ENCODE results near the gene LMF1. TPM values are rescaled to one million over a fixed set of nuclear protein-coding genes. Genes with fewer than 3 reads are reported as not detected.

LMF1 gene
- polyA plus RNA-seq, 3 donors, result 5.9 to 14.7 (median 10.6) TPM

DNA sequence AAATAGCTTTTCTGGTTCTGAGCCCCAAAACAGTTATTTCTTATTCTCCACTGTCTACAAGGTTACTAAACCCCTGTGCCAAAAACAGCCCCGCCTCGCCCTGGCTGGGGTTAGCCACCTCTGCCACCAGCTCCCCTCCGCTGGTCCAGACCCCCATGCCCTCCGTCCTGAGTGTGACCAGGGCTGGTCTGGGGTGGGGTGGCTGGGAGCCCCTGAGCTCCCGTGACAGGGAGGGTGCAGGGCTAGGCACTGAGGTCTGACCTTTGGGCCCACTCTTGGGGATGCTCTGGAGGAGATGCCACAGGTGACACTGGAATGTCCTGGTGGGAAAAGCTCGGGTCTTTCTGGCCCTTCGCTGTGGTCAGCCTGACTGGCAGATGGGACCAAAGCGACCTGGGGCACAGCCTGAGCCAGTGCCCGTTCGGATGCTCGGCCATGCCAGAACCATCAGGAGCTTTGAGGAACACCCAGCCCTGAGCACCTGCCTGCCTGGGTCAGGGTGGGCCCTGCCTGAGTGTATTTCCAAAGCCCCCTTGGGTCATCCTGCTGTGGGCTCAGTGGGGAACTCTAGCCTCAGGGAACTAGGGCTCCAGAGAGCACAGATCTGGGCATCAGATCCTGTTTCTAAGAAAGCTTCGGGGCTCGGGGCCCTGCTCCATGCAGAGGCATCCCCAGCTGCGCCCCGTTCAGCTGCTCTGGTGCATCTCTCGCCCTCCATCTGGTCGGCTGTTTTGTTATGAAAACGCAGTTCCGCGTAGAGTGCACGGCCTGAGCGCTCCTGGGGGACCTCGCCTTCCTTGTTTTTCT, 98.1 kb downstream of the LMF1 start:
- no peaks in the 10 kb centered on the region for H3K27me3 ChIP-seq (ENCODE audit: control insufficient read depth in 2 of 2, insufficient read depth in 2 of 2, low read length in 2 of 2)
- H4K20me1 ChIP-seq (ENCODE audit: insufficient read depth, low read length), result no peaks in the 10 kb centered on the region
- TF ChIP-seq CTCF (IDR thresholded peaks at IDR 0.05), result no peak
- H3K9me3 Mint-ChIP-seq, result peaks cover 0 to 3% (median 0%) of the 10 kb centered on the region in 7 donors
- no peaks in the 10 kb centered on the region for H3K79me2 ChIP-seq (ENCODE audit: insufficient read depth, low read length)
- H3K9ac ChIP-seq (ENCODE audit: insufficient read depth, low read length, poor library complexity, severe bottlenecking), result no peak overlapping the region
- no peak for DNase-seq
- no peak overlapping the region for H3K4me3 ChIP-seq (replicated peaks in 1 of 3; ENCODE audit: low read depth in 2 of 3, low read length in 3 of 3)
- peaks cover 0 to 5% of the 10 kb centered on the region in 2 donors for H3K36me3 Mint-ChIP-seq
- intact Hi-C loops (cut with micrococcal nuclease), result no loop called here
- no peak overlapping the region for H3K4me2 ChIP-seq (replicated peaks; ENCODE audit: extremely low read depth, low read length, poor library complexity, severe bottlenecking)
- peaks cover 0 to 2% (median 1%) of the 10 kb centered on the region in 3 donors for H3K27me3 Mint-ChIP-seq (ENCODE audit: low read depth in 3 of 3)
- no peak overlapping the region for H2AFZ ChIP-seq (ENCODE audit: insufficient read depth, low read depth, low read length, poor library complexity, severe bottlenecking)
- H3K27ac Mint-ChIP-seq, result no peak overlapping the region
- peaks cover 10% of the 10 kb centered on the region for H3K4me1 Mint-ChIP-seq
- H3K9me3 ChIP-seq (replicated peaks in 1 of 2; ENCODE audit: control insufficient read depth in 1 of 2, insufficient read depth in 1 of 2, low read length in 2 of 2), result no peaks in the 10 kb centered on the region
- H3K27ac ChIP-seq (ENCODE audit: low read depth in 1 of 2, low read length in 2 of 2), result no peak overlapping the region
- H3K4me3 Mint-ChIP-seq, result no peak overlapping the region
- no peaks in the 10 kb centered on the region for H3K36me3 ChIP-seq (replicated peaks in 1 of 2; ENCODE audit: control insufficient read depth in 1 of 2, insufficient read depth in 2 of 2, low read length in 2 of 2)
- WGBS (ENCODE audit: insufficient coverage), result 98% methylated on average over 19 of the region's 23 CpGs
- H3K4me1 ChIP-seq (ENCODE audit: control insufficient read depth in 1 of 2, insufficient read depth in 2 of 2, low read length in 2 of 2), result peaks cover 7 to 11% of the 10 kb centered on the region in 2 donors

DNA sequence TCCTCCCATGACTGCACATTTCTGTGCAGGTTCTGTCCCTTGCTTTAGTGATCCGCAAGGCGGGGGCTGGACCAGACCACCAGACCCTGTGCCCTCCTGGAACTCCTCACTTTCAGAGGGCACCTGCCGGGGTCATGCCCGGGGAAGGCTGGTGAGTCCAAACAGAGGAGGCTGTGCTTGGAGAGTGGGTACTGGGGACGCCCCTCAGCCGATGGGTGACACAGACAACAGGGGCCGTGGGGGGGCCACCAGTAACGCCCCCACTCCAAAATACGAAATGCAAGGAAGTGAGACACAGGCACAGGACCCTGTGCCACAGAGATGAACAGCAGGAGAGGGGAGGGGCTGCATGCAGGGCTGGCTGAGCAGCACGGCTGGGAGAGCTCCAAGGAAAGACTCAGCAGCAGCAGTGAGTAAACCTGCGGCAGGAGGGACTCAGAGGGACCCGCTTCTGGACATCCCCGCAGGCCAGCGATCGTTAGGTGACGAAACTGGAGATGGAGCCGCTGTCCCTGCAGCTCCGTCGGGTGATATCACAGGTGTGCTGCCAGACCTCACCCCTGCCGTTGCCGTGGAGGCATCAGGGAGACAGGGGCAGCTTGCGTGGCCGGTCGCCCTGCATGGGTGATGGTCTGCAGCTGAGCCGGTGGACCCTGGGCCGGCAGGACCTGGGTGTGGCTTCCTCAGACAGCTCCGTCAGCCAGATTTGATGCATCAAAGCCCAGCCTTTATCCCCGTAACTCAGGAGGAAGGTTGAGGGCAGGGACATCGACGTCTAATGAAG, 99.0 kb downstream of the LMF1 start:
- no peaks in the 10 kb centered on the region for H3K36me3 ChIP-seq (replicated peaks in 1 of 2; ENCODE audit: control insufficient read depth in 1 of 2, insufficient read depth in 2 of 2, low read length in 2 of 2)
- no peak overlapping the region for H3K27ac ChIP-seq (ENCODE audit: low read depth in 1 of 2, low read length in 2 of 2)
- H3K4me1 ChIP-seq (ENCODE audit: control insufficient read depth in 1 of 2, insufficient read depth in 2 of 2, low read length in 2 of 2), result peaks cover 0 to 2% of the 10 kb centered on the region in 2 donors
- no peaks in the 10 kb centered on the region for H3K27me3 ChIP-seq (ENCODE audit: control insufficient read depth in 2 of 2, insufficient read depth in 2 of 2, low read length in 2 of 2)
- no peak overlapping the region for H2AFZ ChIP-seq (ENCODE audit: insufficient read depth, low read depth, low read length, poor library complexity, severe bottlenecking)
- H3K9me3 ChIP-seq (replicated peaks in 1 of 2; ENCODE audit: control insufficient read depth in 1 of 2, insufficient read depth in 1 of 2, low read length in 2 of 2), result no peaks in the 10 kb centered on the region
- H3K27me3 Mint-ChIP-seq (ENCODE audit: low read depth in 3 of 3), result peaks cover 0 to 4% (median 2%) of the 10 kb centered on the region in 3 donors
- no peak overlapping the region for H3K9ac ChIP-seq (ENCODE audit: insufficient read depth, low read length, poor library complexity, severe bottlenecking)
- no peaks in the 10 kb centered on the region for H4K20me1 ChIP-seq (ENCODE audit: insufficient read depth, low read length)
- 93% methylated on average over 27 of the region's 30 CpGs for WGBS (ENCODE audit: insufficient coverage)
- H3K4me1 Mint-ChIP-seq, result peaks cover 2% of the 10 kb centered on the region
- peaks cover 0 to 2% (median 0%) of the 10 kb centered on the region in 7 donors for H3K9me3 Mint-ChIP-seq
- H3K4me3 Mint-ChIP-seq, result no peak overlapping the region
- H3K79me2 ChIP-seq (ENCODE audit: insufficient read depth, low read length), result no peaks in the 10 kb centered on the region
- H3K4me3 ChIP-seq (replicated peaks in 1 of 3; ENCODE audit: low read depth in 2 of 3, low read length in 3 of 3), result no peak overlapping the region
- H3K27ac Mint-ChIP-seq, result no peak overlapping the region
- no peak overlapping the region for H3K4me2 ChIP-seq (replicated peaks; ENCODE audit: extremely low read depth, low read length, poor library complexity, severe bottlenecking)
- intact Hi-C loops (cut with micrococcal nuclease), result no loop called here
- no peak for DNase-seq
- peaks cover 0 to 7% of the 10 kb centered on the region in 2 donors for H3K36me3 Mint-ChIP-seq
- no peak for TF ChIP-seq CTCF (IDR thresholded peaks at IDR 0.05)

All from CD14-positive monocyte (primary cell).